Tongue (tissue), 2 donors: Measurements from ENCODE around the gene GUCY1A2. TPM values are rescaled to one million over a fixed set of nuclear protein-coding genes. Genes with fewer than 3 reads are reported as not detected.
"Not testable (repeated sequence)": the region's sequence is repeated elsewhere in the genome, so short reads cannot be mapped to it uniquely, and the experiment has no call there.

ENCODE experiments used
- DNase-seq: peaks from one replicate; pipeline ENCODE4 v3.0.0-alpha.2; 2015
- total RNA-seq: library from RNA; depleted of rRNA; stranded (reverse); fragments of >200 nt; gene quantifications from one replicate; pipeline ENCODE4 v1.2.3, GENCODE V29; 2014

GUCY1A2 gene
- total RNA-seq, 1 donor from 2014 or later = 25.6 TPM

DNA sequence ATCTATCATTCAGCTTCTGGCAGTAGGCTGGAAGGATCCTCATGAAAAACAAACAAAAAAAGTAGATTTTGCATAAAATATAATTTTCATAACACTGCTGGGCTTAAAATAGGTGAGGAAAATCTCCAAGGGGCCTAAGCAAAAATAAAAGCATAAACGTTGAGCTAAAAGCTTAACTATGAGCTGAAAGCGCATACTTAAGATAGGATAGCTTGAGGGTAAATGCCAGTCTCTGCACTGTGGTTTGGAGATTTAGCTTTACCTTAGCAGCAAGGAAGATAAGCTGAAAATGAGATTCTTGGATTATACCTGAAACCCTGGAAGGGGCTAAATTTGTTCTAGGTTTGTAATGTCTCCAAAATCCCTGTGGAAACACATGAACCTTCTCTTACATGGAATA lies 183.7 kb downstream of the GUCY1A2 start:
- no peak for DNase-seq

DNA sequence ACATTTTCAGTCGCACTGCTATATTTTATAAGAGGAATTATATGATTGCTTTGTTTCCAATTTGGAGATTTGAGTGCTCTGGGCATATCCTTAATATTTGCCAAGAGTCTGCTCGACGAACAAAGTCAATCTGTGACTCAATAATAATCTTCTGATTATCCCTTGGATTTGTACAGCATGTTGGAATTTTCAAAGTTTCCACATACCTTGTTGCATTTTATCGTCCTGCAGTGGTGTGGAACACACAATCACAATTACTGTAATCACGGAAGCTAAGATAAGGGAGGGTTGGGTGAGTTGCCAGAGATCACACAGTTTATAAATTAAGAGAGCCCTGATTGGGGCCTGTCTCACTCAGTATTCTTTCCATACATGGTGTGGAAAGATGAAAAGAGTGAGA lies 189.3 kb downstream of the GUCY1A2 start:
- no peak for DNase-seq

DNA sequence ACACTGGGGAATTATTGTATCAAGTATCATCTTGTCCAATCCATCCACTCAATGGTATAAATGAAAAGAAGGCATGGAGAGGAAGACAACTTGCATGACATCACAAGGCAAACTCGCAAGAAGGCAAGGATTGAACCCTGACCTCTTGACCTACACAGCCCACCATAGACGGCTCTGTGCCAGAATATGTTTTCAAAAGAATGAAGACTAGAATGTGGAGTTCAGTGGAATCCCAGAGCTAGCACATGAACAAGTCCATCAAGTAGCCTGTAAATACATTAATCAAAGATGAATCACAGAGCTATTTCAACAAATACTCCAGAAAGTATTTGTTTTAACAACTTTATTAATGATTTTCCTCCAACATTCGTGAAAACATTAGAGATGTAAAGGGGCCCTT lies 189.7 kb downstream of the GUCY1A2 start:
- DNase-seq = no peak

DNA sequence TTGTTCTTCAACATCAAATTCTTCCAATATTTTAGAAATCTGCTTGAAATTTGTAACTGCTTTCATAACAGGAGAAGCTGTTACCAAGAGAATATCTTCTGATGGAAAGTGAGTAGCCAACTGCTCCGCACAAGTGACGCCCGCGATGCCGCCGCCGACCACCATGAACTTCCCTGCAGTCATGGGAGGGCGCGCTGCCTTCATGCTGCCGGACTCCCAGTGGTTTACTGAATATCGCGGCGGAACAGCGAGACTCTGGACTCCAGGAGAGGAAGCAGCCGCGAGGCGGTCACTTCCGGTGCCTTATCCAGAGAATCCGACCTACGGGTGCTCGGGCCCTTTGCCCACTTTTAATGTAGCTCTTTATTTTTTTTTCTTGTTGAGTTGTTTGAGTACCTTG lies 190.6 kb downstream of the GUCY1A2 start:
- no peak for DNase-seq

DNA sequence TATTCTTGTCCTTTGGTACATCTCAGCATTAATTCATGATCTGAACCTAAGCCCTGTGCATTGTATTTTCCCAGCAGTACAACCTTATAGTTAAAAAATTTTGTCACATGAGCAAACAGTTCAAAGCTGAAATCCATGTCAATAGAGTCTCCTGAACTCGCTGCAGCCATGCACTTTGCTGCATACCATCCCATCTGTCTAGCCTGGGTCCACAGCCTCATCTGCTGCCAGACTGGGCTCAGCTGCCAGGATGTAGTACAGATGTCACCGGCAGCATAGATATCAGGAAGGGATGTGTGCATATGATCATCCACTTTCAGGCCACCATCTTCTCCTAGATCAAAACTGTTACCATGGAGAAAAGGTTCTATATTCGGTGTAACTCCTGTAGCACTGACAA lies 191.7 kb downstream of the GUCY1A2 start:
- DNase-seq = not testable (repeated sequence)

DNA sequence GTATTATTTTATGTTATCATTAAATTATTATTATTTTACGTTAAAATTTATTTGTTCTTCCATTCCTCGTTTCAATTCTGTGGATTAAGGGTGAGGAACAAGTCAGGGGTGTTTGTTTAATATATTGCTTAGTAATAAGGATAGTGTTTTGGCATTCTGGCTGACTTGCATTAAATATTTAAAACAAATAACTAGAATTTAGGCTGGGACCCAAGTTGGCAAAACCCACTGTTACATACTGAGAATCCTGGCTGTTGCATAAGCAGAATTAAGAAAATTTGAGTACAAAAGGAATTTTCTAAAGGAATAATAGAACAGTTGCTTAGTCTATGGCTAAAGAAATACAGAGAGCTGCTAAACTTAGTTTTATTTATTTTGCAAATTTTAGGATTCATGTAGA lies 196.4 kb downstream of the GUCY1A2 start:
- DNase-seq = no peak

DNA sequence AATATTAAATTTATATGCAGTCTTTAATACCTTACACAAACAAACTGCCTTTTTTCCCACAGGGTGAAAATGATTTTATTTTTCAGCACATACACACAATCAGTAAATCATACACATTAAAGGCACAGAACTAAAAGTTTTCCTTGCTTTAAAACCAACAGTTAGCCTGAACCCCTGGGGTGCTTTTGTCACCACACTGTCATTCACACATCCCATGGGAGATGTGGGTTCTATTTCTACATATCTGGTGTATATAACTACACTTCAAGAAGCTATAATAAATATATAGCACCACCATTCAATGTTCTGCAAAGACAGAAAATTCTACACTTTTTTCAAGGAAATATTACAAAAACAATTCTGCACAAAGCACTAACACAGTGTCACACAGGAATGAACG lies 197.0 kb downstream of the GUCY1A2 start:
- DNase-seq = no peak

DNA sequence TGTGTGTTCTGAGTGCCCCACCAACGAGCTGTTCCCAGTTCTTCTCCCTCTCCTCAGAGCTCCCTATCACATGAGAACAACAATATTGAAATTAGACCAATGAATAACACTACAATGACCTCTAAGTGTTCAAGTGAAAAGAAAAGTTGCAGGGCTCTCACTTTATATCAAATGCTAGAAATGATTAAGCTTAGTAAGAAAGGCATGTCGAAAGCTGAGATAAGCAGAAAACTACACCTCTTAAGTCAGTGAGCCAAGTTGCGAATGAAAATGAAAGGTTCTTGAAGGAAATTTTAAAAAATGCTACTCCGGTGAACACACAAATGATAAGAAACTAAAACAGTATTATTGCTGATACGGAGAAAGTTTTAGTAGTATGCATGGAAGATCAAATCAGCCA lies 199.8 kb downstream of the GUCY1A2 start:
- no peak for DNase-seq

DNA sequence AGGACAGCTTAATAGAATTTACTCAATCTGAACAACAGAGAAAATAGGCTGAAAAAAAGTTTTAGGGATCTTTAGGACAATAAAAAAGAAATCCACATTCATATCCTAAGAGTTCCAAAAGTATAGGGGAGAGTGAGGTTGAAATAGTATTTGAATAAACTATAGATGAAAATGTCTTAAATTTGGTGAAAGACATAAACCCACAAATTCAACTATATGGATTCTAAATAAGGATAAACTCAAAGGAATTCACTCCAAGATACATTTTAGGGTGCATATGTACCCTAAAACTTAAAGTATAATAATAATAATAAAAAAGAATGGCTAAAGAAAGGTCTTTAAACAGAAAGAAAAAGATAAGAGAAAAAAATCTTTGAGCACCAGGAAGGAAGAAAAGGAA lies 203.1 kb downstream of the GUCY1A2 start:
- DNase-seq = no peak

DNA sequence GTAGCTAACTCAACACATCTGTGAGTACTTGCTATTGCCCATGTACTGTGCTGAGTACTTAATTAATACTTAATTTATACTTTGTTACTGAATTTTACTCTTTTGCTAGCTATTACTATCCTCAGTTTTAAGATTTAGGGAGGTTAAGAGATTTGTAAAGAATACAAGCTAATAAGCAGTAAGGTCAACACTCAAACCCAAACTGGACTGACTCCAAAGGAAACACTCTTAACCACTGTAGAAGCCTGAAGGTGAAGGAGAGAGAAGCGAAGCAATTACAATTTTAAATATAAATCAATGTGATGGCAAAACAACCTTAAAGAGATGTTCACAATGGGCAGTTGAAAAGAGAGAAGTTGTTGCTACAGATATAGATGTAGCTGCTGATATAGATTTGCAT lies 204.5 kb downstream of the GUCY1A2 start:
- DNase-seq = no peak

DNA sequence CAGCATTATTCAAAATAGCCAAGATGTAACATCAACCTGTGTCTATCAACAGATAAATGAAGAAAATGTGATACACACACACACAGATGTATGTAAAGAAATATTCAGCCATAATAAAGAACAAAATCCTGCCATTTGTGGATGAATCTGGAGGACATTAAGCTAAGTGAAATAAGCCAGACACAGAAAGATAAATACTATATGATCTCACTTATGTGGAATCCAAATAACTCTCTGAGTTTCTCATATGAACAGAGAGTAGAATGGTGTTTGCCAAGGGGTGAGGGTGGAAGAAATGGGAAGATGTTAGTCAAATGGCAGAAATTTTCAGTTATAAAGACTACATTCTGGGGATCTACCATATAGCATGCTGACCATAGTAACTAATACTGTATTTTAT lies 224.2 kb downstream of the GUCY1A2 start:
- peak; percentile 35 for DNase-seq

DNA sequence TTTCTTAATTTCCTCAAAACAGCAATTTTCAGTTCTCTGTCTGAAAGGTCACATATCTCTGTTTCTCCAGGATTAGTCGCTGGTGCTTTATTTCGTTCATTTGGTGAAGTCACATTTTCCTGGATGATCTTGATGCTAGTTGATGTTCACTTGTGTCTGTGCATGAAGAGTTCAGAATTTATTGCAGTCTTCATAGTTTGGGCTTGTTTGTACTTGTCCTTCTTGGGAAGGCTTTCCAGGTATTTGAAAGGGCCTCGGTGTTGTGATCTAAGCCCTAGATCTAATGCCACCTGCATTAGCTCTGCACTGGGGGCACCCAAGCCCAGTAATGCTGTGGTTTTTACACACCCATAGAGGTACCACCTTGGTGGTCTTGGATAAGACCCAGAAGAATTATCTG lies 228.9 kb downstream of the GUCY1A2 start:
- DNase-seq = no peak

DNA sequence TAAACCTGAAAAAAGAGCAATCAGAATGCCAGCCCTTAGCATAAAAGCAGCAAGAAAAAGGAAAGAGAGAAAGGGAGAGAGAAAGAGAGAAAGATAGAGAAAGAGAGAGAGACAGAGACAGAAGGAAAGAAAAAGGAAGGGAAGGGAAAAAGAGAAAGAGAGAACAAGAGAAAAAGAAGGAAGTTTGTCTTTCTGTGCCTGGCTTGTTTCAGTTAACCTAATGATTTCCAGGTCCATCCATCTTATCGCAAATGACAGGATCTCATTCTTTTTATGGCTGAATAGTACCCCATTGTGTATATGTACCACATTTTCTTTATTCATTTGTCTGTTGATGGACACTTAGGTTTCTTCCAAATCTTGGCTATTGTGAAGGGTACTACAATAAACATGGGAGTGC lies 230.8 kb downstream of the GUCY1A2 start:
- DNase-seq = no peak

DNA sequence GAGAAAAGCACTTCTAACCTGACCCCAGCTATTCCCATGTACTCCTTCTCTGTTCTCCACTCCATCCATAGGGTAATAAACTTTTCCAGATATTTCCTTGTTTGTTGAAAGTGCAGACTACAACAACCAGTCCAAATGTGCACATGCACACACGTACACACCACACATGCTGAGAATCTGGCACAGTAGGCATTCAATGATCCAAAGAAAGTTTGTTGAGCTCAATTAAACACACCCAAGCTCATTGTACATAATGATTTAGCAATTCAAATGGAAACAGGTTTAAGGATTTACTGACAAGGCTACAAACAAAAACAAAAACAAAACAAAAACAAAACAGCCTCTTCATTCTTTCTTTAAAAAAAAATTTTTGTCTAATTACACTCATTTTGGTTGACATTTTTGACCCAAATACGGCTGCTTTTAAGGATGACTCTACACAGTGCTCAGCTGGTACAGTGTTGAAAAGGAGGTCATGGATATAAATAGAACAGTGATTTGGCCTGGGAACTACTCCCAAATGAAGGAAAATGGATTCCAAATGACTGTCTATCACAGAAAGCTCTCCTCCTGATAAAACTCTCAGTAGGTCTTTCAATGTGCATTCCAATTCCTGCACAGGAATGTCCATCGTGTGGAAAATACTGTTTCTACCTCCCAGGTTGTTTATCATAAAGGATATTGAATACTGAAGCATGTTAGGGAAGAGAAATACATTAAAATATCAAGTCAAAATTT lies 232.2 kb downstream of the GUCY1A2 start:
- DNase-seq = peak; percentile 11

DNA sequence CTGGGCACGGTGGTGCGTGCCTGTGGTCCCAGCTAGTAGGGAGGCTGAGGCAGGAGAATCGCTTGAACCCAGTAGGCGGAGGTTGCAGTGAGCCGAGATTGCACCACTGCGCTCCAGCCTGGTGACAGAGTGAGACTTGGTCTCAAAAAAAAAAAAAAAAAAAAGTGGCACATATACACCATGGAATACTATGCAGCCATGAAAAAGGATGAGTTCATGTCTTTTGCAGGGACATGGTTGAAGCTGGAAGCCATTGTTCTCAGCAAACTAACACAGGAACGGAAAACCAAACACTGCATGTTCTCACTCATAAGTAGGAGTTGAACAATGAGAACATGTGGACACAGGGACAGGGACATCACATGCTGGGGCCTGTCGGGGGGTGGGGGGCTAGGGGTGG lies 241.0 kb downstream of the GUCY1A2 start:
- DNase-seq = not testable (repeated sequence)

DNA sequence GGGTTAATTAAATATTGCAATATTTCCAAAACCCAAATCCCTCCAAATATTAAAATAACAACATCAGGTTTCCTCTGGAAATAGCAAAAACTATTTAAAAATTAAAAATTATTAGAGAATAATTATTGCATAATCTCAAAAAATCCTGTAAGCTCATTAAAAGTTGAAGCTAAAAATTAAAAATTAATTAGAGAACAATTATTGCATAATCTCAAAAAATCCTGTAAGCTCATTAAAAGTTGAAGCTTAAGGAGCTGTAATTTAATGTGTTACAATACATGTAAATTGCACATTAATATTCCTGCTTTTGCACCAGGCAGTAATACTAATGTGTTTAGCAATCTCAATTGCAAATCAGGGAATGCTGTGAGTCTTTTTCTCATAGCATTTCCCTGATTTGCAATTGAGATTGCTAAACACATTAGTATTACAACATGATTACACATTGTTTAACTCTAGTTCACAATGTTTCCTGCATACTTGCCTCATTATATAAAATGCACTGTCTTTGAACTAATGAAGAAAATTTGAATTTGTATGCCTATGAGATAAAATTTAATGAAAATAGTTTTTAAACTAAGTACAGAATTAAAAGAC lies 247.7 kb downstream of the GUCY1A2 start:
- DNase-seq = no peak

DNA sequence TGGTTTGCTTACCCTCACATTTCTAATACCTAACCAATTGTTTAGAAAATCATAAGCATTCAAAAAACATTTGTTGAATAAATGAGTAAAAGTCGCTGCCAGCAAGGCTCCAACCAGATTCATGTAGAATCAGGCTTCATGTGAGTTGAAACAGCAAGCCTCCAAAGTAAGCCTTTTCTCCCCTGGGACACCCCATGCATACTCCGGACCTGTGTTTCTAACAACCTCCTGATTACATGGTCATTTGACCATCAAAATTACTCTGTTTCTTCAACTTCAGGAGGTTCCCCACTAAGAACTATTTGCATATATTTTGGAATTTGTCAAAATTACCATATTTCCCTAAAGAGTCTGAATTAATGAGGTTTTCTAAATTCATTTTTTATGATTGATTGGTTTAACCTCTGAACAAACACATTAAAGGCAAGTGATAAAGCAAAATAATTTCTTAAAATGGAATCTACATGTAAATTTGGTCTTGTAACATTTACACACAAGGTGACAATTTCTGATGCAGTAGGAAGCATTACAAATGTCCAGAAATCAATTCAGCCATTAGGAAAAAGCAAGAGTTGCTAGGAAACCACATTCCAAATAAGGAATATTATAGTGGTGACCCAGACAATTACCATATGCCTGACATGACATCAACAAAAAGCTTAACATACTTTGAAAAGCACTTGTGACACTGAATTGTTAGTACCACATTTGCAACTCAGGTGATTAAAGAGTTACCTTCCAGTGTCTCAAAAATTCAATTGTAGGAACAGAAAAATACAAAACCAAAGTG lies 252.6 kb downstream of the GUCY1A2 start:
- no peak for DNase-seq

DNA sequence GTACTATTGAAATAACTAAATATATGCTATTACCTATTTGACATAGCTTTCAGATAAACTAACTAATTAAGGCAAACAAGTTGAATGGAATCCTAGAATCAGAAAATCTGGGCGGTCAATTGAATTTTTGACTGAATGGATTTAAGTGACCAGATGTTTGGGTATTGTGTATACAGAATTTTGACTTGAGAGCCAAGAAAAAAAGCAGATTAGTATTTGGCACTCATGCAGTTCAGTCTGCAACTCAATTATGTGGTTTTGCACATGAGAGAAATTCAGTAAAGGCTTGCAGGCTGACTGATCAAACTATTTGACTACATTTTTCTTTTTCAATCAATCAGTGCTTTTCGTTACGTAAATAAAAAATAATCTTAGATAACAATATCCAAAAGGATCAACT lies 254.8 kb downstream of the GUCY1A2 start:
- DNase-seq = peak; percentile 68

DNA sequence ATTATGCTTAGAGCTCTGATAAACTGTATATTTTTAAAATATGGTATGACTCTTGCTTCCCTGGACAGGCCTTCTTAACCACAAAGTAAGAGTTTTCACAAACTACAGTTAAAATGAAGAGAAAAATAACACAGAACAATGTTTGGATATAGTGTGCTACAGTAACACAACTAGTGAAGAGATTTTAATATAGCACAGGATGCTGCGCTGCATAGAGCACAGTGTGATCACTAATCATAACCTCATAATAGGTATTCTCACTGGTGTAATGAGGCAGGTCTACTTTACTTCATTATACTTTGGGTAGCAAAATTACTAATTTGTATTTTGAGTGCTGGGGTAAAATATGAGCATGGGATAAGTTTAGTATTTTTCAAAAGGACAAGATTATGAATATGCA lies 256.5 kb downstream of the GUCY1A2 start:
- DNase-seq = no peak

DNA sequence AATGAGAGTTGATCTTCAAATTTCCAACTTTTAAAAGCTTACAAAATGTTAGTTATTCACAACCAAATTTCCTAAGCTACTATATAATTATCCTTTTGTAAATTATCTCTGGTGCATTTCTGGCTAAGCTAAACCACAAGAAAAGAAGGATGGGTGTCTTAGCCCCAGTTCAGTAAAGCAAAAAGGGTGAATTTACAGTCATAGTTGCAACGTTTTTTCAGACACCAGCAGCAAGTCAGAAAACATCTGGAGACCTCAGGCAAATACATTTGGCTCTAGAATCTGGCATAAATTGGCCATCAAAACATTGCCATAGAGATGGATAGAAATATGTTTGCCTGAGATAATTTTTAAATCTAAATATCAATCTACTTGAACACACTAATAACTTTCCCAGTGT lies 257.0 kb downstream of the GUCY1A2 start:
- no peak for DNase-seq

DNA sequence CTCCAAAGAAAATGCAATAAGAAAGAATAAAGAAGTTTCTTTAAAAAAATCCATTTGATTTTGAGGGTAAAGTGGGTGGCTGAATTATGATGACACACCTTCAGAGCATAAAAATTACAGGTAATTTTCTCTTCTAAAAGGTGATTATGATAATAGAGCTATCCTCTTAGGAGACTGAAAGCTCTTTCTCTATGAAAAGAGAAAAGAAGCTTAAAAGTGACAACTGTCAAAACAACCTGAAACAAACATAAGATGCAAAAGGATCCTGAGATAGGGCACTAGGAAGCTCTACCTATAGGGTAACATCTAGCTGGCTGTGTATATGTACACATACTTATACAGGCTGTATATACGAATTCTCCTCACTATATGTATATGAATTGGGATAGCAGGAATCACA lies 270.2 kb downstream of the GUCY1A2 start:
- DNase-seq = no peak

DNA sequence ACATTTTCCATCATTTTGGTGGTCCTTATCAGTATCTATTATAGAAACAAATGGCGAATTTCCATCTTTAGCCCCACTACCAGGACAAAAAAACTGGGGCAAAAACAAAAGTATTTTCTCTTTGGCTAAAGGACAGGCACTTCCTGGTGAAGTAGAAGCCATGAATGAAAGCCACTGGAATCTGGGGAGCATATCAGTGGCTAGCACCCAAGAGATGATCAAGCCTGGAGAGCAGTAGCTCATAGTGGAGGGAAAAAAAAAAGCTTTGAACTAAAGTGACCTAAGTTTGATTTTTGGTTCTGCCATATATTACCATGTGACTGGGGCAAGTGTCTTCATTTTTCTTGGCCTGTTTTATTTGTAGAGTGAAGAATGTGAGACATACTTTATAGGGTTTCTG lies 272.3 kb downstream of the GUCY1A2 start:
- DNase-seq = no peak

DNA sequence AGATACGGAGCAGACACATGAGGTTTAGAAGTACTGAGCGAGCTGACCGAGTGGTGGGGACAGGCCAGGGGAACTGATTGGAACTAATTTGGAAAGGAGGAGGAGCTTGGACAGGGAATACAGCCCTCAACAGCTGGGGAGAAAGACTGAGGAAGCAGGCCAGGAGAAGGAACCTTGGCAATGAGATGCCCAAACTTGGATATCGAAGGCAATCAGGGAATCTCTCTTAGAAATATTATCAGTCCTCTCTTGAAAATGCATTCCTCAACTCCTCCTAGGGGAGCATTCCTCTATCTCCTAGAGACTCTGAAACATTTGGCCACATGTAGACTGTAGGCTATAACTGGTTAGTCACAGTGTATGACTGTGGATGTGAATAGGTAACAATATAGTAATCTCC lies 284.6 kb downstream of the GUCY1A2 start:
- peak; percentile 46 for DNase-seq

DNA sequence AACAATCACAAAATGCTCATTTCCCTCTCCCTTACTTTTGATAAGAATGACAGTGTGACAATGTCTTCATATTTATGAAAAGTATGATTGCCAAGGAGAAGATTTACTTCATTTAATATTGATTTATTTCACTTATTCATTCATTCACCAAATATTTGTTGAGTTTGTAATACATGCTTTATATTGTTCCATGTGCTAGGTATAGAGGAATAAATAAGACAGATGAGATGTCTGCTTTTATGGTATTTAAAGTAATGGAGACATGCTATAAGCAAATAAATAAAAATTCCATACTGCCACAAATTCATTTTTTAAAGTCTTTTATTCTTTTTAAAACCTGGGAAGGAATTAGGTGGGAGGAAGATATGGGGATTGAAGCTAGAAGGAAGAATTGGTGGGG lies 289.4 kb downstream of the GUCY1A2 start:
- DNase-seq = no peak
